ENCODE measurements around the gene KRT38. TPM values are rescaled to one million over a fixed set of nuclear protein-coding genes. Genes with fewer than 3 reads are reported as not detected.

Gene KRT38
- total and polyA plus RNA-seq, 9 donors = not detected

DNA sequence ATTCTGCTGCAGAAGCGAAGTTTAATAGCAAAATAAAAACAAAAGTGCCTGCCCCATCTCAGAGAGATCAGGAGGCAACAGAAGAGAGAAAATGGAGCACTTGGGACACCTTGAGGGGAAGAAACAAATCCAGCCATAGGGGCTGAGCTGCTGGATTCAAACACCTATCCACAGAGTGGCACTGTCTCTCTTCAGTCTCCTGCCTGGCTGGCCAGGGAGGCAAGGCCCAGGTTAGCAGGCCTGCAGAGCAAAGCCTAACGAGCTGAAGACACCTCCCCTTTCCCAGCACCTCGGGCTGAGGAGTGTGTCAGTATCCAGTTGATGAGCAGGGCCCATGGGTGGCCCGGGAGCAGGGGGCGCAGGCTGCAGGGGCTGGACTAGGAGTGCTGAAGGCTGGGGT lies 34.6 kb downstream of the KRT38 start:
- no peak for DNase-seq
- no peak overlapping the region for H3K27ac ChIP-seq
- H3K4me3 ChIP-seq = no peak overlapping the region
- H3K27me3 ChIP-seq = no peaks in the 10 kb centered on the region
- H3K4me1 ChIP-seq (ENCODE audit: insufficient read depth) = no peaks in the 10 kb centered on the region
- H3K36me3 ChIP-seq = no peaks in the 10 kb centered on the region
- intact Hi-C loops (cut with DNase I) = loop anchor here in 1 of 4 donors (10.0 kb wide), 1 partner anchor 249 kb away; no protein-coding TSS in a partner anchor
- WGBS, 3 donors = 59 to 72% (median 61%) methylated on average over 5 of the region's 5 CpGs
- TF ChIP-seq EP300 (IDR thresholded peaks at IDR 0.05) (no peak), POLR2A (IDR thresholded peaks at IDR 0.05) (no peak)
- TF ChIP-seq, protein P1, sequence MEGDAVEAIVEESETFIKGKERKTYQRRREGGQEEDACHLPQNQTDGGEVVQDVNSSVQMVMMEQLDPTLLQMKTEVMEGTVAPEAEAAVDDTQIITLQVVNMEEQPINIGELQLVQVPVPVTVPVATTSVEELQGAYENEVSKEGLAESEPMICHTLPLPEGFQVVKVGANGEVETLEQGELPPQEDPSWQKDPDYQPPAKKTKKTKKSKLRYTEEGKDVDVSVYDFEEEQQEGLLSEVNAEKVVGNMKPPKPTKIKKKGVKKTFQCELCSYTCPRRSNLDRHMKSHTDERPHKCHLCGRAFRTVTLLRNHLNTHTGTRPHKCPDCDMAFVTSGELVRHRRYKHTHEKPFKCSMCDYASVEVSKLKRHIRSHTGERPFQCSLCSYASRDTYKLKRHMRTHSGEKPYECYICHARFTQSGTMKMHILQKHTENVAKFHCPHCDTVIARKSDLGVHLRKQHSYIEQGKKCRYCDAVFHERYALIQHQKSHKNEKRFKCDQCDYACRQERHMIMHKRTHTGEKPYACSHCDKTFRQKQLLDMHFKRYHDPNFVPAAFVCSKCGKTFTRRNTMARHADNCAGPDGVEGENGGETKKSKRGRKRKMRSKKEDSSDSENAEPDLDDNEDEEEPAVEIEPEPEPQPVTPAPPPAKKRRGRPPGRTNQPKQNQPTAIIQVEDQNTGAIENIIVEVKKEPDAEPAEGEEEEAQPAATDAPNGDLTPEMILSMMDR (IDR thresholded peaks at IDR 0.05) = no peak
- no peaks in the 10 kb centered on the region for H3K9me3 ChIP-seq

DNA sequence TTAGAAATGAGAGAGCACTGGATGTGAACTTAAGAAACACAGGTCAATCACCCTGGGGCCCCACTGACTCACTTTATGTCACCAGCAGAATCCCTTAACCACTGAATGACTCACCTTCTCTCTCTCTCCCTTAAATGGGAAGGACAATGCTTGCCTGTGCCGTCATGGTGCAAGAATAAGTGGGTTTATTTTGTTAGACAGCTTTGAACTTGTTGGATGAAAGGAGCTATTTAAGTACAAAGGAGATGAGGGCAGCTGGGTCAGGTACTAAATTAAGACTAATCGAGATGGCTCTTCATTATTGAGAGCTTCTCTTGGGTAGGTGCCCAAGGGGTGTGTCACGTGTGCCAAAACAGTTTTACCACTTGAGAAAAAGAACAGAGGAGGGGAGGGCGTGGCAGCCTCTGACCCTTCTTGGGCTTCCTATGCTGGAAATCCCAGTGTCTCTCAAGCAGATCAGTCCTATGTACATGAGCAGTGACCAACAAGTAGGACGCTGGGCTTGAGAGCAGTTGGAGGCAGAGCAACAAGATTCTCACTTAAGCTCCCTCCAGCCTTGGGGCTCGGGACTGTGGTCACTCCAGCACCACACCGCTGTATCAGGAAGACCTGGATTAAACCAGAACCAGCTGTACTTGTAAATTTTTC lies 36.6 kb downstream of the KRT38 start:
- no peaks in the 10 kb centered on the region for H3K9me3 ChIP-seq
- TF ChIP-seq EP300 (IDR thresholded peaks at IDR 0.05) (no peak), POLR2A (IDR thresholded peaks at IDR 0.05) (no peak)
- TF ChIP-seq, protein P1 (IDR thresholded peaks at IDR 0.05) = no peak
- no peak overlapping the region for H3K4me3 ChIP-seq
- intact Hi-C loops (cut with DNase I) = loop anchor here in 1 of 4 donors (10.0 kb wide), 1 partner anchor 251 kb away; no protein-coding TSS in a partner anchor
- H3K27me3 ChIP-seq = no peaks in the 10 kb centered on the region
- H3K27ac ChIP-seq = no peak overlapping the region
- WGBS, 3 donors = 63 to 74% (median 64%) methylated on average over 7 of the region's 7 CpGs
- no peaks in the 10 kb centered on the region for H3K36me3 ChIP-seq
- H3K4me1 ChIP-seq (ENCODE audit: insufficient read depth) = no peaks in the 10 kb centered on the region
- no peak for DNase-seq

- no peak overlapping the region for H3K27ac ChIP-seq
- no peaks in the 10 kb centered on the region for H3K9me3 ChIP-seq
- intact Hi-C loops (cut with DNase I) = loop anchor here in 1 of 4 donors (10.0 kb wide), 1 partner anchor 251 kb away; no protein-coding TSS in a partner anchor
- no peak for DNase-seq
- no peaks in the 10 kb centered on the region for H3K36me3 ChIP-seq
- no peaks in the 10 kb centered on the region for H3K27me3 ChIP-seq
- H3K4me1 ChIP-seq (ENCODE audit: insufficient read depth) = no peaks in the 10 kb centered on the region
- H3K4me3 ChIP-seq = no peak overlapping the region
- WGBS, 3 donors = 71 to 78% (median 74%) methylated on average over 4 of the region's 4 CpGs
- TF ChIP-seq, protein P1 (IDR thresholded peaks at IDR 0.05) = no peak
- TF ChIP-seq POLR2A (IDR thresholded peaks at IDR 0.05) (no peak), EP300 (IDR thresholded peaks at IDR 0.05) (no peak)
Observed at GRCh38 chr17:41403404-41404023, 37.3 kb downstream of the KRT38 start.

DNA sequence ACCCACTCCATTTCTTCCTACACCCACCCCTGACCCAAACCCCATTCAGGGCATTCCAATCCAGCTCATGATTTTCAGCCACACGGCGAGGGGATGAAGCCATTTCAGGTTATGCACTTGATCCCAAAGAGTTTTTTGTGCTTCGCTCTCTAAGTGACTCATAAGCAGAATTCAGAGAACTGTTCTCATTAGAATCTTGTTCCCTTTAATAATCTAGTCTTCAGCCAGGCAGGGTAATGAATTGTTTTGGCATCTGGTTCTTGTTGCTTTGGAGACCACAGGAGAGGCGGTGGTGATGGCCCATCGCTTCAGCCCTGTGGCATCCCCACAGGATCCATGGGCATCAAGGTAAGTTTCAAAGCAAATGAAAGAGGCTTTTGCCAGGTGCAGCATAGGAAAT lies 38.6 kb downstream of the KRT38 start:
- no peak for TF ChIP-seq EP300 (IDR thresholded peaks at IDR 0.05)
- TF ChIP-seq, protein P1 (IDR thresholded peaks at IDR 0.05) = no peak
- no peaks in the 10 kb centered on the region for H3K9me3 ChIP-seq
- H3K4me3 ChIP-seq = no peak overlapping the region
- no peak for DNase-seq
- H3K27ac ChIP-seq = no peak overlapping the region
- intact Hi-C loops (cut with DNase I) = loop anchor here in 1 of 4 donors (10.0 kb wide), 1 partner anchor 253 kb away; no protein-coding TSS in a partner anchor
- no peaks in the 10 kb centered on the region for H3K36me3 ChIP-seq
- H3K4me1 ChIP-seq (ENCODE audit: insufficient read depth) = no peaks in the 10 kb centered on the region
- WGBS, 3 donors = 73 to 85% (median 79%) methylated on average over 5 of the region's 5 CpGs
- H3K27me3 ChIP-seq = no peaks in the 10 kb centered on the region

Measured in ovary (tissue), 9 donors.